Esophagus squamous epithelium (tissue), 5 donors: ENCODE data around the gene DYNLT4. TPM values are rescaled to one million over a fixed set of nuclear protein-coding genes. Genes with fewer than 3 reads are reported as not detected.

ENCODE experiments used
- DNase-seq: peaks from one replicate; lab custom pipeline; 2025; lab: John Stamatoyannopoulos, UW
- H3K27ac ChIP-seq, 4 donors: fragments of 200-600 bp; sonication (generic); one replicate each; pipeline ENCODE4 v1.5.1; 2016 to 2019; ENCODE audit warnings: mild to moderate bottlenecking in 1 of 4
- H3K27me3 ChIP-seq, 4 donors: fragments of 200-600 bp; sonication (generic); 1 replicate in 3 of 4; 2 replicates in 1 of 4; pipeline versions ENCODE4 v1.5.1 to v1.6.0; 2017 to 2021; ENCODE audit warnings: antibody characterized with exemption in 1 of 4
- H3K36me3 ChIP-seq, 3 donors: fragments of 200-600 bp; sonication (generic); one replicate each; pipeline ENCODE4 v1.5.1; 2016 to 2019
- H3K4me1 ChIP-seq, 3 donors: fragments of 200-600 bp; sonication (generic); one replicate each; pipeline ENCODE4 v1.5.1; 2017 to 2019
- H3K4me3 ChIP-seq, 4 donors: fragments of 200-600 bp; sonication (generic); 1 replicate in 3 of 4; 2 replicates in 1 of 4; pipeline ENCODE4 v1.5.1; 2016 to 2019; ENCODE audit warnings: mild to moderate bottlenecking in 2 of 4, moderate library complexity in 1 of 4
- H3K9me3 ChIP-seq, 3 donors: fragments of 200-600 bp; sonication (generic); one replicate each; pipeline ENCODE4 v1.5.1; 2016 to 2019
- POLR2A ChIP-seq, 4 donors: fragments of 450-650 bp; IDR thresholded peaks; one replicate each; pipeline ENCODE4 v1.6.1; 2017; ENCODE audit warnings: antibody characterized with exemption in 4 of 4, mild to moderate bottlenecking in 4 of 4, moderate library complexity in 3 of 4
- WGBS, 2 donors: methylation state at CpG; one replicate each; pipeline ENCODE4 v1.1.5; 2018; 5-methylcytosine and 5-hydroxymethylcytosine counted together
- intact Hi-C: fragments of 100-400 bp; cut with DNase I; formaldehyde crosslinking; loops from one replicate; pipeline ENCODE4 v1.15.0; 2022
- total RNA-seq, 4 donors: library from RNA; depleted of rRNA; stranded (reverse); fragments of >200 nt; gene quantifications; one replicate each; pipeline ENCODE4 v1.1.0, GENCODE V29; 2016
- TF ChIP-seq, protein P1 (sequence below), 6 experiments: fragments of 450-650 bp in 4 of 6; fragments of 200-600 bp in 2 of 6; sonication (generic) in 2 of 6; IDR thresholded peaks; one replicate each; pipeline ENCODE4 v1.5.1; 2016 to 2019; ENCODE audit warnings: antibody characterized with exemption in 6 of 6, mild to moderate bottlenecking in 4 of 6, moderate library complexity in 4 of 6
- donor health status: DM: yes; HTN: yes; CAD: no.

The DYNLT4 gene
- total RNA-seq: not detected

DNA sequence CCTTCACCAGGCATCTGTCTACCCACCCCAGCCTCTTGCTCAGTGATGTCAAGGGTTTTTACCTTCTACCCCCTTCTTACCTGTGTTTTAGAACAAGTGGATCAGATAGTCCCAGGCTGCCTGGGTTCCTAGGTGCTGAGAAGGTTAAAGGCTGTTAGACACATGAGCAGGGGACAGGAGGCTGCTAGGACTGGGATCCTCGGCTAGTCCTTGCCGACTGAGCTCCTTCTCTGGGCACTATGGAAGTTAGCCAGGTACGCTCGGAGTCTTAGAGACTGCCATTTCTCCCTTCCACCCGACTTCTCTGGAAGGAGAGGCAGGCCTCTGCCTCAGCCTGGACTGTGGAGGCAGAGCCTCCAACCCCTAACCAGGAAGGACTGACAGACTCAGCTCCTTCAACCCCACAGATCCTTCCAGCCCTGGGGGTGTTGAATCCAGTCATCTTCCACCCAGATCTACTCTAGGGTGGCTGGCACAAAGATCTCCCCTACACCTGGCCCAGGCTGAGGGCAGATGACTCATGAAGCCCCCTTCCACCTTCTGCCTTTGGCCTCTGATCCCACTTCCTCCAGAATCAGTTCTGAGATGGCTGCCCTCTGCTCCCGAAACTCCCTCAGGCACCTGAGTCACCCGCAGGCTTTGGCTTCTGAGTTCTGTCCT lies at the start of gene DYNLT4:
Gene DYNLT4, minus strand, starts transcription at position 648 of the 660 bp plus-strand sequence. CDS start 683 bp downstream, outside the sequence.
- Histone ChIP-seq H3K4me3 (peak within 1 kb of the TSS in 2 of 4 donors; percentile 31 to 55), H3K4me1 (peaks cover 68 to 96% (median 68%) of the 10 kb centered on the region in 3 donors), H3K36me3 (peaks cover 17 to 50% (median 17%) of the 10 kb centered on the region in 3 donors), H3K27ac (peak within 1 kb of the TSS; percentile 94 to 99 (median 96)), H3K9me3 (no peaks in the 10 kb centered on the region), H3K27me3 (no peaks in the 10 kb centered on the region)
- no peak for DNase-seq
- TF ChIP-seq, protein P1, sequence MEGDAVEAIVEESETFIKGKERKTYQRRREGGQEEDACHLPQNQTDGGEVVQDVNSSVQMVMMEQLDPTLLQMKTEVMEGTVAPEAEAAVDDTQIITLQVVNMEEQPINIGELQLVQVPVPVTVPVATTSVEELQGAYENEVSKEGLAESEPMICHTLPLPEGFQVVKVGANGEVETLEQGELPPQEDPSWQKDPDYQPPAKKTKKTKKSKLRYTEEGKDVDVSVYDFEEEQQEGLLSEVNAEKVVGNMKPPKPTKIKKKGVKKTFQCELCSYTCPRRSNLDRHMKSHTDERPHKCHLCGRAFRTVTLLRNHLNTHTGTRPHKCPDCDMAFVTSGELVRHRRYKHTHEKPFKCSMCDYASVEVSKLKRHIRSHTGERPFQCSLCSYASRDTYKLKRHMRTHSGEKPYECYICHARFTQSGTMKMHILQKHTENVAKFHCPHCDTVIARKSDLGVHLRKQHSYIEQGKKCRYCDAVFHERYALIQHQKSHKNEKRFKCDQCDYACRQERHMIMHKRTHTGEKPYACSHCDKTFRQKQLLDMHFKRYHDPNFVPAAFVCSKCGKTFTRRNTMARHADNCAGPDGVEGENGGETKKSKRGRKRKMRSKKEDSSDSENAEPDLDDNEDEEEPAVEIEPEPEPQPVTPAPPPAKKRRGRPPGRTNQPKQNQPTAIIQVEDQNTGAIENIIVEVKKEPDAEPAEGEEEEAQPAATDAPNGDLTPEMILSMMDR (IDR thresholded peaks at IDR 0.05): no peak
- peak in 1 of 4 donors; percentile 32 for TF ChIP-seq POLR2A (IDR thresholded peaks at IDR 0.05)
- intact Hi-C loops: no loop called here
- 46 to 48% methylated on average over 3 to 5 of the region's 7 CpGs for WGBS, 2 donors

- H3K4me1 ChIP-seq: no peaks in the 10 kb centered on the region
- peaks cover 0 to 49% (median 0%) of the 10 kb centered on the region in 3 donors for H3K36me3 ChIP-seq
- intact Hi-C loops: no loop called here
- DNase-seq: no peak
- no peak overlapping the region for H3K4me3 ChIP-seq
- H3K9me3 ChIP-seq: no peaks in the 10 kb centered on the region
- TF ChIP-seq POLR2A (IDR thresholded peaks at IDR 0.05): no peak
- TF ChIP-seq, protein P1 (IDR thresholded peaks at IDR 0.05): peak in 1 of 6 experiments; percentile 59
- no peaks in the 10 kb centered on the region for H3K27me3 ChIP-seq
- WGBS, 2 donors: 80 to 89% methylated on average over 6 to 7 of the region's 7 CpGs
- H3K27ac ChIP-seq: peak overlapping the region in 1 of 4 donors; percentile 3
These were observed 48.6 kb upstream of the DYNLT4 start for GRCh38 chr1:44855742-44856141.

DNA sequence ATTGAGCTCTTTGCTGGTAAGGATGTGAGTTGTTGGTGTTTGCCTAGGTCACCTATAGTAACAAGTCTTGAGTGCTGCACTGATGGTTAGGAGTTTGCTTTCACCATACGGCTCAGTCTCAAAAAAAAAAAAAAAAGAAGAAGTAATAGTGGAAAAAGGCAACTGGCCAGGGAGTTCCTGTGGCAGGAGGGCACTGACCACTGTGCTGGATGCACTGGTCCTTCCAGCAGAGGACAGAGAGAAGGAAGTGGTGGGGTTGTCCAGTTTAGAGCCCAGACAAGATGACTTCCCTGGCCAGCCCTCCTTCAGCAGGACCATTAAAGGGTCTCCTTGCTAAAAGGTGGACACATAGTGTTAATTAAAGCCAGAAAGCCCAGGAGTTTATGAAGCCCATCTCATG lies 47.8 kb upstream of the DYNLT4 start:
- 75 to 86% methylated on average over 1 of the region's 1 CpG for WGBS, 2 donors
- DNase-seq: no peak
- Histone ChIP-seq H3K4me3 (no peak overlapping the region), H3K27me3 (no peaks in the 10 kb centered on the region), H3K27ac (no peak overlapping the region), H3K4me1 (no peaks in the 10 kb centered on the region), H3K36me3 (peaks cover 0 to 55% (median 0%) of the 10 kb centered on the region in 3 donors), H3K9me3 (no peaks in the 10 kb centered on the region)
- no peak for TF ChIP-seq POLR2A (IDR thresholded peaks at IDR 0.05)
- TF ChIP-seq, protein P1 (IDR thresholded peaks at IDR 0.05): no peak
- intact Hi-C loops: no loop called here

- WGBS, 2 donors: 88 to 94% methylated on average over 6 of the region's 6 CpGs
- no peaks in the 10 kb centered on the region for H3K9me3 ChIP-seq
- no peak for DNase-seq
- no peaks in the 10 kb centered on the region for H3K27me3 ChIP-seq
- peaks cover 0 to 49% (median 0%) of the 10 kb centered on the region in 3 donors for H3K36me3 ChIP-seq
- intact Hi-C loops: no loop called here
- TF ChIP-seq POLR2A (IDR thresholded peaks at IDR 0.05): no peak
- TF ChIP-seq, protein P1 (IDR thresholded peaks at IDR 0.05): no peak
- no peak overlapping the region for H3K27ac ChIP-seq
- H3K4me3 ChIP-seq: no peak overlapping the region
- peaks cover 0 to 6% (median 0%) of the 10 kb centered on the region in 3 donors for H3K4me1 ChIP-seq
These were observed 46.0 kb upstream of the DYNLT4 start for GRCh38 chr1:44853201-44853600.

DNA sequence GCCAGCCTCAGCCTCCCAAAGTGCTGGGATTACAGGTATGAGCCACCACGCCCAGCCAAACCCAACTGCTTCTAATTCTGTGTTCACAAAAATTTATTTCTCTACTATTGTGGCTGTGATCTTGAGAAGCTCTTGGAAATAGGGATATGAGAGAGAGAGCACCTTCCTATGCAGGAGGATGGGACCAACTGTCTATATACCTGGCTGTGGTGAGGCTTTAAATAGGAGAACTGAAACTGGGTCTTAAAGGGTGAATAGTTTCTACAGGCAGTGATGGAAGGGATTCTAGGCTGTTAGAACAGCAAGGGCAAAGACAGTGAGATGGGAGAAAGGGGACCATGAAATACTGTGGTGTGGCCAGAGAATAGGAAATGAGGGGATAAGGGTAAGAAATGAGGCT lies 44.2 kb upstream of the DYNLT4 start:
- DNase-seq: no peak
- intact Hi-C loops: no loop called here
- H3K27me3 ChIP-seq: no peaks in the 10 kb centered on the region

More for the DNA sequence above, 44.2 kb upstream of the DYNLT4 start:
- Histone ChIP-seq H3K4me1 (peaks cover 0 to 6% (median 0%) of the 10 kb centered on the region in 3 donors), H3K36me3 (peaks cover 0 to 34% (median 0%) of the 10 kb centered on the region in 3 donors), H3K9me3 (no peaks in the 10 kb centered on the region), H3K4me3 (no peak overlapping the region), H3K27ac (no peak overlapping the region)
- no peak for TF ChIP-seq POLR2A (IDR thresholded peaks at IDR 0.05)
- TF ChIP-seq, protein P1 (IDR thresholded peaks at IDR 0.05): no peak
- WGBS, 2 donors: 100% methylated on average over 1 of the region's 1 CpG
